Subcutaneous preadipocyte (primary cell): ENCODE data around the gene CARD18. TPM values are rescaled to one million over a fixed set of nuclear protein-coding genes. Genes with fewer than 3 reads are reported as not detected.

Experiments
- total RNA-seq: library from RNA; depleted of rRNA; stranded (reverse); fragments of >200 nt; gene quantifications from 2 replicates; pipeline ENCODE4 v1.2.3, GENCODE V29; 2012

The CARD18 gene
- total RNA-seq: not detected in 2 replicates

GRCh38 chr11:105139669-105140068, at the start of gene CARD18:
Gene CARD18 (minus strand): TSS chr11:105139769. CDS start chr11:105139726, 43 bp downstream.

Other genes starting within 250 kb of the CARD18 start
- not detected in 2 replicates for gene CASP12, start 241.3 kb downstream of the CARD18 start, total RNA-seq
- gene CASP4, start 171.2 kb downstream of the CARD18 start, total RNA-seq: 117 and 118 TPM in 2 replicates
- gene CASP5, start 116.6 kb downstream of the CARD18 start, total RNA-seq: not detected in 2 replicates
- gene CASP1, start 104.6 kb downstream of the CARD18 start, total RNA-seq: 6.1 and 9.9 TPM in 2 replicates
- gene CARD16, start 94.4 kb downstream of the CARD18 start, total RNA-seq: 1.8 and 2.2 TPM in 2 replicates